Activated naive CD4-positive, alpha-beta T cell treated with anti-CD3 and anti-CD28 coated beads, Interleukin-2, amount 50 U/mL, for 72 hours (primary cell): ENCODE data around the gene SCAANT1. TPM values are rescaled to one million over a fixed set of nuclear protein-coding genes. Genes with fewer than 3 reads are reported as not detected.

ENCODE experiments used
- ATAC-seq, 2 donors: fragments of 150-1000 bp; cut with Tn5 transposase; 2 replicates each; pipeline ENCODE4 v1.10.0; 2021; ENCODE audit warnings: mild to moderate bottlenecking in 2 of 2, moderate library complexity in 2 of 2
- DNase-seq, 2 donors: peaks; one replicate each; pipeline ENCODE4 v3.0.0; 2021 to 2022; ENCODE audit warnings: low spot score in 2 of 2
- H3K27ac Mint-ChIP-seq, 2 donors: one replicate each; pipeline ENCODE4 v1.8.0; 2022; ENCODE audit warnings: mild to moderate bottlenecking in 2 of 2, mixed read lengths in 2 of 2
- H3K36me3 Mint-ChIP-seq, 2 donors: one replicate each; pipeline ENCODE4 v1.8.0; 2022; ENCODE audit warnings: mixed read lengths in 2 of 2
- H3K9me3 Mint-ChIP-seq, 2 donors: one replicate each; pipeline ENCODE4 v1.8.0; 2022; ENCODE audit warnings: mixed read lengths in 2 of 2
- total RNA-seq, 2 donors: library from RNA; stranded (reverse); gene quantifications; one replicate each; pipeline ENCODE4 v1.2.3, GENCODE V29; 2022

The SCAANT1 gene
- total RNA-seq, 2 donors from 2014 or later, result not detected

DNA sequence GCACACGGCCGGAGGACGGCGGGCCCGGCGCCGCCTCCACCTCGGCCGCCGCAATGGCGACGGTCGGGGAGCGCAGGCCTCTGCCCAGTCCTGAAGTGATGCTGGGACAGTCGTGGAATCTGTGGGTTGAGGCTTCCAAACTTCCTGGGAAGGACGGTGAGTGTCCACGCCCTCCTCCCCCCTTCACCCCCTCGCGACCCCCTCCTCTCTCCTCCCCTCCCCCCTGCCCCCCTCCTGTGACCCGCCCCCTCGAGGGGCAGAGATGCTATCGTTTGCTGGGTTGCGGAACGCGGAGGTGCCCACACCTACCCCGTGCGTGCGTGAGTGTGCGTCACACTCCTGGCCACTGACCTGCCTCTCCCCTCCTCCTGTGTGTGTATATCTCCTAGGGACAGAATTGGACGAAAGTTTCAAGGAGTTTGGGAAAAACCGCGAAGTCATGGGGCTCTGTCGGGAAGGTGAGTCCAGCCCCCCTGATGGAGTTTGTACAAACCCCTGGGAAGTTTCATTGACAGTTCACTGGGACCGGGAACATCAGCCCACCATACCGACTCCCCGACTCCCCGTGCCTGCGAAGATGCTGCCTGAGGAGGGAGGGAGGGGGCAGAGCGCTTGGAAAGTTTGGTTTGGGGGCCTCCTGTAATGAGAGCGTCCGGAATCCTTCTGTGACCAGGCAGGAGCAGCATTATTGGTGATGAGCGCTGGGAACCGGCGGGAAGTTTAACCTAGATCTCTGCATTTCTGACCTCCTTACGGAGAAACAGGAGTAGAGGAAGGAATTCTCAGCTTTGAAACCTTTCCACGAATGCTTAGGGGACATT is 795 bp upstream of the SCAANT1 start:
- DNase-seq, result peak; percentile 24 to 55
- ATAC-seq, result peak; percentile 15 to 53
- Mint-ChIP-seq H3K36me3 (peaks cover 5 to 23% of the 10 kb centered on the region in 2 donors), H3K27ac (peak overlapping the region; percentile 84 to 86), H3K9me3 (no peaks in the 10 kb centered on the region)

DNA sequence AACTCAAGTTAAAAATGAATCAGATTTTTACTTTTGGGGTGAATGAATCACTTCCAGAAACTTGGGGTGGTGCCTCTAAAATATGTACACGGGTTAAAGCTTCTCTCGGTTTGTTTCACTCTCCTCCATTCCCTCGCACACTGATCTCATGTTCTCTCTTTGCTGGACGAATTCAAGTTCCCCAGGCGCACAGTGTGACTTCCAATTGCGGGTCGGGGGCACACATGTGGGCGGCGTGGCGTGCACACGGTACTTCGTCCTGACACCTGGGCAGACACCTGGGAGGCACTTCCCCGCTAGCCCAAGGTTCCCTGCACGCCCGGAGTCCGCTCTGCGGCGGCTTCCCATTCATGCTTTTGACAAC is 692 bp downstream of the SCAANT1 start:
- peak in 1 of 2 donors; percentile 50 for DNase-seq
- ATAC-seq, result peak; percentile 71 to 74
- Mint-ChIP-seq H3K27ac (peak overlapping the region; percentile 92 to 96), H3K9me3 (no peaks in the 10 kb centered on the region), H3K36me3 (peaks cover 2 to 11% of the 10 kb centered on the region in 2 donors)

DNA sequence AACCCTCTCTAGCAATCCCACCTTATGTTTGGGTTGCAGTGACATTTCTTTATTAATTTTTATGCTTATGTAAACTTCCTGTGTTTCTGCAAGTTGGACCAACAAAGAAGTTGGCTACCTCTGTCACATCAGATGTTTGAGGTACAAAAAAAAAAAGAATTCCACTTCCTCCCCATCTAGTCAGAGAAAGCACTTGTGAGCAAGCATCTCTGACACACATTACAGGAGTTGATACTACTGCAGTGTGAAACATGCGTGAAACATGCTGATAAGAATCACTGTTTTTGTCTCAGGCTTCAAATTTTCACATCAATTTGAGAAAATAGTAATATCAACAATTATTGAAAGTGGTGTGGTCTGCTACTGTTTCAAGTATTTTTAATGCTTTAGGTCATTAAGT is 1.3 kb downstream of the SCAANT1 start:
- peak overlapping the region; percentile 92 to 96 for H3K27ac Mint-ChIP-seq
- DNase-seq, result no peak
- H3K36me3 Mint-ChIP-seq, result peaks cover 0 to 6% of the 10 kb centered on the region in 2 donors
- H3K9me3 Mint-ChIP-seq, result no peaks in the 10 kb centered on the region
- peak; percentile 45 to 50 for ATAC-seq

DNA sequence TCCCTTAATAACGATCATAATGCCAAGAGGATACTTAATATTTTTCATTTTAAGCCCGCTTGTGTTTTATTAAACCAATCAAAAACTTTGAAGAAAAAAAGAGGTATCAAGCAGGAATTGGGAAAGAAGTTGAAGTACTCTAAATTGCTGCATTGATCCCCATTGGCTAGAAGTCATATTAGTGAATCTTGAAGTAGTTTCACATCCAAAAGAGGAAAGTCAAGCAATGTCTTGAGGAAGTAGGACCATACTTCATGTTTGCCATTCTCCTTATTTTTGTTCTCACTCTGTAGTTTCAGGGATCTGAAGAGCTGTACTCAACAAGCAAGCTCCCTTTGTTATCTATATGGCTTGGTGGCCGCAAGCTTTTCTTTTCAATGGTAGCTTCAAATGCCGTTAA is 2.2 kb downstream of the SCAANT1 start:
- H3K36me3 Mint-ChIP-seq, result peaks cover 0 to 6% of the 10 kb centered on the region in 2 donors
- H3K9me3 Mint-ChIP-seq, result no peaks in the 10 kb centered on the region
- no peak for DNase-seq
- ATAC-seq, result no peak
- no peak overlapping the region for H3K27ac Mint-ChIP-seq

DNA sequence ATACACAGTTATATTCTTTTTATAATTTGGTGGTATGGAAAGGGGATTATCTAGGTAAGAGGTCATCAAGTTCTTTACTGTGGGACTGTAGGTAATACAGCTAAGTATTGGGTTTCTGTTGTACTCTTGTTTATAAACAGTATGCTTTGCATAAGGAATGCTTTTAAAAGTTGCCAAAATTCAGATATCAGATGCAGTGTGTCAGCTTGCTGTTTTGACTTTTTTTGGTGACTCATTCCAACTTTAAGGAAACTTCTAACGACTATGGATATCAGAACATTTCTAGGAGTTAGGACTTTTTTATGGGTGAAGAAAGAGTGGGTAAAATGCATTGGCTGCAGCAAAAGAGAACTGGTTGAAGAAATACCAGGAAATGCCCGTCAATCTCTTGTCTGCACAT is 2.8 kb downstream of the SCAANT1 start:
- no peaks in the 10 kb centered on the region for H3K9me3 Mint-ChIP-seq
- DNase-seq (no peak), ATAC-seq (no peak)
- no peak overlapping the region for H3K27ac Mint-ChIP-seq
- peaks cover 0 to 3% of the 10 kb centered on the region in 2 donors for H3K36me3 Mint-ChIP-seq

DNA sequence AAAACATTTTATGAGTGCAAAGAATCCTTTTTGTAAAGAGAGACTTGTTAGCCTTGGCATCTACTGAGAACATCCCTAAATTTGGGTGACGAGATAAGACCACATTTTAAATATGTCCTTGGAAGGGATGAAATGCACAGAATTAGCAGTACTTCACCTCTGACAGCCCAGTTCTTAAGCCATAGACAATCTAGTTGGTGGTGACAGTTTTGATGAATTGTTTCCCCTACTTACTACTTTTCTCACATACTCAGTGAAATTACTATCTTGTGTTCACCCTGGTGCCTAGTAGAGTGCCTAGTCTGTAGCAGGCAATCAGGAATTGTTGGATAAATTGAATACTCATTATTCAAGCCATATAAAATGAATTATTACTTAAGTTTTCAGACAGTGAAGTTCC is 3.4 kb downstream of the SCAANT1 start:
- ATAC-seq (no peak), DNase-seq (no peak)
- H3K27ac Mint-ChIP-seq, result no peak overlapping the region
- no peaks in the 10 kb centered on the region for H3K9me3 Mint-ChIP-seq
- H3K36me3 Mint-ChIP-seq, result peaks cover 0 to 5% of the 10 kb centered on the region in 2 donors

DNA sequence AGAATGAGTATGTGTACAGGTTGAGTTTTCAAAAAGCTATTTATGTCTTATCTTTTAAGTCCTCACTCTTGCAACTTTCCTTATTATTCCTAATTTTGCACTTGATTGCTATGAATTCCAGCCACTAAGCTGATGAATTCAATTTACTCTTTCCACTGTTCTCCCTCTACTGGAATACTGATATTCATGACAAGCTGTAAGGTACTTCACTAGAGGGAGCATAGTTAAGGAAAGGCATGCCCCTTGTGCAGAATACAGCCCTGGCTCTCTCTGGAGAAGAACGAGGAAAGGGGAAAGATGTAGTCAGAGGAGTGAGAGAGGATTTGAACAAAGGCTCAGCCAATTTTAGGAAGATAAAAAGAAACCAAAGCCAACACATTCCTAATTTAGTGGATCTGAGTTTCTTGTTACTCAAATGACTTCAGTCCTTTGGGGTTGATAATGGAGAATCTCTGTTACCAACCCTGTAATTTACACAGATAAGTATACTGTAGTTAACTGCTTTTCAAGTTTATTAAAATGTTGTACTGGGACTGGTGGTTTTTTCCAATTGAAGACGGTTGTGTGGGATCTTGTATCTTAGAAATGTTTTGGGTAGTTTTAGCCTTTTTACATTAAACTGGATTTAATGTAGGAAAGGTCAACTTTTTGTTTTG is 4.0 kb downstream of the SCAANT1 start:
- DNase-seq (no peak), ATAC-seq (no peak)
- no peak overlapping the region for H3K27ac Mint-ChIP-seq
- peaks cover 0 to 6% of the 10 kb centered on the region in 2 donors for H3K36me3 Mint-ChIP-seq
- H3K9me3 Mint-ChIP-seq, result no peaks in the 10 kb centered on the region

DNA sequence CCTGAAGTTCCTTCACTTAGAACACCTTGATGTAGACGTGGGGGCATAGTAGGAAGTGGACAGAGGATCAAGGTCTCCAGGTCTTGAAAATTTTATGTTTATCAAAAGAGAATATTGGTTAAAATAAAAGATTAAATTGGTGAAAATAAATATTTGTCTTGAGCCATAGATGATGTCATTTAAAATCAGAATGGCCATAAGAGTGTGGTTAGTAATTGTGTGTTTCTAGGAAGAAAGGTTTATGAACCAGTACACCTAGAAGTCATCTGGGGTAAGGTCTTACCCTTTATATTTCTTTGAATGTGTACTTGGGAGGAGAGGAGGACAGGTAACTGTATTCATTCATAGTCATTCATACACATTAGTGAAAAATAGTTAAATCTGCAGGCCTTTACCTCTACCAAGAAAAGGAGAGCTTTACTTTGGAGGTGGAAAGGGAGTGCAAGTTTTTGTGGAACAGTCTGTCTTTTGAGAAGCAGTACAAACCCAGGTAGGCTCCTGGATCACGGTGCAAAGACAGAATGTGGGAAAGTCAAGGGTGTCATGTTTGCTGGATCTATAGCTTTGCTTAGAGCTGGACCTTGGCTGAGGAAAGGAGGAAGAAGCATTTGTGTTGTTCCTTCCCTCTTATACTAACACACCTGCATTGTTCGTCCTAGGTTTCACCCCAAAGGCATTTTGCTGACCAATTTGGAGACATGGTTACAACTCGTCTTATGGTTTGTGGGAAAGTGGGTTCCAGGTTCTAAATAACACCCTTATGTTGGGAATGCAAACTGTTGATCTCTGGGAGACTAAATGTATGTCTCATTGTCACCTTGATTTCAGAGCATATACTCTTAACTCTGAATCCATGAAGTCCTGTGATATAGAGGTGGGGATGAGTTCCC is 6.2 kb downstream of the SCAANT1 start:
- DNase-seq (no peak), ATAC-seq (no peak)
- Mint-ChIP-seq H3K36me3 (peaks cover 0 to 14% of the 10 kb centered on the region in 2 donors), H3K27ac (no peak overlapping the region), H3K9me3 (no peaks in the 10 kb centered on the region)

DNA sequence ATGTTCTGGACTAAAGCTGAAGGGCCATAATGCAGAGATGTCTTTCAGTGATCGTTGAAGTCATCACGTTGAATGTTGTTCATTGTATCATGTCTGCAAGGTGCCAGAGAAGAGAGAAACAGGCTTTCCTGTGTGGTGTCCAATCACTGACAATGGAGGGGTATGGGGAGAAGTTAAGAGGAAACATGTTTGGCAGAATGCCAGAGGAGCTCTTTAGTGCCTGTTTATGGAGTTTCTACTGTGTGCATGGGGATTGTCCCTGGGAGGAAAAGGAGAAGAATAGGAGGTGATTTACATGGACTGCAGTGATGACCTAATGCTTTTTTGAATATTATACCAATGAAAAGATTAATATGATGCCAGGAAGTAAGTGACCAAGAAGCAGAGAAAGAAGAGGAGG is 11.7 kb downstream of the SCAANT1 start:
- Mint-ChIP-seq H3K27ac (peak overlapping the region; percentile 0 to 46), H3K36me3 (peaks cover 11 to 37% of the 10 kb centered on the region in 2 donors), H3K9me3 (peaks cover 0 to 5% of the 10 kb centered on the region in 2 donors)
- ATAC-seq (no peak), DNase-seq (no peak)

DNA sequence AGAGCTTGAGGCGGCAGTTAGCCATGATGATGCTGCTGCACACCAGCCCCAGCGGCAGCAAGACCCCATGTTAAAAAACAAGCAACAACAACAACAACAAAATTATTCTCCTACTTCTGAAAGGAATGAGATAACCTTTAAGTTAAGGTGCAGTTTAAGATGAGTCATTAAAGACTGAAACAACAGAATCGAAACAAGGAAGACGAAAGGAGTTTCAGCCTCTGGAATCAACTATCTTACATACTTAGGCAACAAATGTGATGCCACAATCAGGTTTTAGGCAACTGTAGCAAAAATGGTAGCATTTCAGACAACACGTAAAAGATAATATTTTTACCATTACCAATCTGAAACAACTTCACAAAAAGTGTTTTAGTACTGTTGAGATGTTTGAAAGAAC is 12.2 kb downstream of the SCAANT1 start:
- Mint-ChIP-seq H3K27ac (peak overlapping the region; percentile 0 to 86), H3K36me3 (peaks cover 11 to 37% of the 10 kb centered on the region in 2 donors), H3K9me3 (peaks cover 0 to 5% of the 10 kb centered on the region in 2 donors)
- no peak for DNase-seq
- ATAC-seq, result peak; percentile 53 to 71

DNA sequence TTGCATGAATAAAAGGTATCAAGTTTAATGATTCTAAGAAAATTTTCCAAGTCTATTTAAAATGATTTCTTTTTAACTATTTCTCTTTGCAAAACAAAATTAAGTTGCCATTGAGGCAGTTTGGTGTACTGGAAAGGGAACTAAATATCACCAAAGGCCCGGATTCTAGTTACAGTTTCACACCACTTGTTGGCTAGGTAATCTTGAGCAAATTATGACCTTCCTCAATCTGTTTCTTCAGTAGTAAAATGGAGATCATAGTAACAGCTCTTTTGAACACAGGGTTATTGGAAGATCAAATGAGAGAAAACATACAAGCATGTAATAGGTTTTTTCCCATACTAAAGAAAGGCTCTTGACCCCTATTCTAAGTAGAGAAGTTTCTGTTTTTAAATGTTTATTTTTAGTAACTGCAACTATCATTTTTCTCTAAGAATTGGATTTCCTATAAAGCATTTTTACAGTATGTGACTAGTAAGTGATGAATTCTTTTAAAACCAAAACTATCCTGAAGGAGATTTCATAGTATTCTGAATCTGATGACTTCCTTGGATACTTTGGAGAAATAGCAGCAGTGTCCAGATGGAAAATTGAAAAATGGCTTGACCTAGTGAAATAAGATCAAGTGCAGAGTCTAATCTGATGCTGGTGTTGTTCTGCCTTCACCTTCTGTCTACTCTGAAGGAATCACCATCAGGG is 15.7 kb downstream of the SCAANT1 start:
- no peak overlapping the region for H3K27ac Mint-ChIP-seq
- DNase-seq, result no peak
- peaks cover 0 to 5% of the 10 kb centered on the region in 2 donors for H3K9me3 Mint-ChIP-seq
- no peak for ATAC-seq
- H3K36me3 Mint-ChIP-seq, result peaks cover 11 to 50% of the 10 kb centered on the region in 2 donors

DNA sequence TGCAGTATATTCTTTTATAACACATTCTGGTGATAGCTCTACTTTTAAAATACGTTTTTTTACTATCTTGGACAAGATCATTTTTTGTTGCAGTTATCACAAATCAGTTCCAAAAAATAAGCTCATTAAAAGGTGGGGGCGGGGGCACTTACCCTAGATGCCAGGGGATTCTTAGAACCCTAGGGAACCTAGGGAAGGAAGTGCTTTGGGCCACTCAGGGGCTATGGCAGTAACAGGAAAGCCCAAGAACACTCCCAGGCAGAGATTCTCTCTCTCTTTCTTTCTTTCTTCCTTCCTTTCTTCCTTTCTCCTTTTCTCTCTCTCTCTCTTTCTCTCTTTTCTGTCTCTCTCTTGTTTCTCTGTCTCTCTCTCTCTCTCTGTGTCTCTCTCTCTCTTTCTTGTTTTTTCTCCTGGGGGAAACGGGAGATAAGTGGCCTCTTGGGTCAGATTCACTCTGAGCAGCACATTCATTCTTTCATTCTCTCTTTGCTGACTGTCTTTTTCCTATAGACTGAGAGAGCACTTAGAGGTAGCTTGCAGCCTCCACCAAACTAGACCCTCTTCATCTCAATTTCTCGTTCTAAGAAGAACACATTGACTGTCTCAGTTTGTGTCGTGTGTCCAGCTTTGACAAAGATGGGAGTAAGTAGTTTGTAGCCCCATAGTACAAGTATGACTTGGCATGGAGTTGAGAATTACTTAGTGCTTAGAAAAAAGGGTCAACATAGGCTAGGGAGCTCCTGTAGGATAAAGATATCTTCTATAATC is 16.6 kb downstream of the SCAANT1 start:
- DNase-seq (no peak), ATAC-seq (peak; percentile 39 to 78)
- H3K36me3 Mint-ChIP-seq, result peaks cover 10 to 46% of the 10 kb centered on the region in 2 donors
- peaks cover 0 to 5% of the 10 kb centered on the region in 2 donors for H3K9me3 Mint-ChIP-seq
- H3K27ac Mint-ChIP-seq, result peak overlapping the region; percentile 62 to 81

DNA sequence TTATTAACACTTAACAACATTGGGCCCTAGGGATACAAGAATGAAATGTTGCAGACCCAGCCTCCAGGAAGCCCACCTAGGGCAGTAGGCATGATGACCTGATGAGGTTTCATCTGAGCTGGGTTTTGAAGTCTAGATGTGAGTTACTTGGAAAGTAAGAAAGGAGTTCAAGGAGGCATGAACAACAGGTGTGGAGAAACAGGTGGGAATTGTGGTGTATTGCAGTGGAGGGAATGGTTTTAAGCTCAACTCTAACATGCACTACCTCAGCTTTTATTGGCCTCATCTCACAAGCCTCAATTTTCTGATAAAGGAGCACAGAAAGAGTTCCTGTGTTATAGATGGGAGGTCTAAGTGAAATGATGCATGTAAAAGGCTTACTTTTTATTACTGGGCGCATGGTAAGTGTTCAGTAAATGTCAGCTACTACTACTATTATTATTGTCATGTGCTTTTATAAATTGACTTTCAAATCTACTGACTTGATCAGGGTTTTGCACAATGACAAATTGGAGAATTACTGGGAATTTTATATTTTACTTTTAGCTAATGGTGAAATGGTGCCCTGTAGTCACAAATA is 19.3 kb downstream of the SCAANT1 start:
- H3K27ac Mint-ChIP-seq, result peak overlapping the region; percentile 12 to 41

DNA sequence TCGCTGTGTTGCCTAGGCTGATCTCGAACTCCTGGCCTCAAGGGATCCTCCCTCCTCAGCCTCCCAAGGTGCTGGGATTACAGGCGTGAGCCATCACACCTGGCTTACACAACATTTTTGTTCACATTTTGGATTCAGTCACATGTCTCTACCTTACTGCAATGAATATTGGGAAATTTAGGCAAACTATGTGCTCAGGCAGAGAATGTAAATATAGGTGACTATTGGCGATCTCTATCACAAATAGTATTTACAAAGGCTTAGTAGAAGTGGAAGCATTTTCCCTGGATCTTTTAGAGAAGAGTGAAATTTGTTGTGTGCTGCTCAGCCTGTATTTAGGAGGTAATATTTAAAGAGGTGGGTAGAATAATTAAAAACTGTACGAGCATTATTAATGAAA is 20.7 kb downstream of the SCAANT1 start:
- peaks cover 0 to 25% of the 10 kb centered on the region in 2 donors for H3K36me3 Mint-ChIP-seq
- no peak for ATAC-seq
- no peaks in the 10 kb centered on the region for H3K9me3 Mint-ChIP-seq

More for the DNA sequence above, 19.3 kb downstream of the SCAANT1 start:
- no peaks in the 10 kb centered on the region for H3K9me3 Mint-ChIP-seq
- DNase-seq (no peak), ATAC-seq (no peak)
- peaks cover 0 to 25% of the 10 kb centered on the region in 2 donors for H3K36me3 Mint-ChIP-seq

DNA sequence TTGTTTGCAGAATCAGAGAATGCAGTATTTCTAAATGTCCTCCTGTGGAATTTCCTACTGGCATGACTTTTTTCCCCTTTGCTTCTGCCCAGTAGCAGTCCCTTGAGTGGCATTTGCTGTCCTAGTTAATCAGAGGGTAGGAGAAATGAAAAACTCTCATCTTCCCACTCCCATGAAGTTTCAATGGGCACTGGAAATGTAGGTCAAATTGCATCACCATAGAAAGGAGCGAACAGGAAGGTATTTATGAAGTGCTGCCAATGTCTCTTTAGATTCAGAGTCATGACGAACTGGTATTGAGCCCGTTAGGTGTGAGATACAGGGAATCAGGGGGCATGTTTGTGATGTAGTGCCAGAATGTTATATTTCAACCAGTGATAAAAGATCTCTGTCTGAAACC is 25.3 kb downstream of the SCAANT1 start:
- Mint-ChIP-seq H3K36me3 (peaks cover 0 to 7% of the 10 kb centered on the region in 2 donors), H3K27ac (no peak overlapping the region), H3K9me3 (no peaks in the 10 kb centered on the region)
- ATAC-seq (no peak), DNase-seq (no peak)

More for the DNA sequence above, 20.7 kb downstream of the SCAANT1 start:
- H3K27ac Mint-ChIP-seq, result no peak overlapping the region
- DNase-seq, result no peak
